Liver (tissue), 9 donors: ENCODE results near the gene ASPSCR1. TPM values are rescaled to one million over a fixed set of nuclear protein-coding genes. Genes with fewer than 3 reads are reported as not detected.

ENCODE experiments used
- DNase-seq: peaks from one replicate; pipeline ENCODE4 v3.0.0-alpha.2; 2017; ENCODE audit warnings: low spot score
- H3K27ac ChIP-seq, 2 donors: one replicate each; pipeline ENCODE4 v1.7.0; 2013; ENCODE audit warnings: inconsistent platforms in 2 of 2, low read length in 2 of 2, control low read depth in 1 of 2, low read depth in 1 of 2, mild to moderate bottlenecking in 1 of 2
- H3K27me3 ChIP-seq, 4 donors: one replicate each; pipeline versions ENCODE4 v1.6.1 to v1.7.0; 2013; ENCODE audit warnings: low read length in 3 of 4, inconsistent platforms in 1 of 4, mild to moderate bottlenecking in 1 of 4, moderate library complexity in 1 of 4; ENCODE audit not compliant: control insufficient read depth in 4 of 4, insufficient read depth in 4 of 4
- H3K36me3 ChIP-seq, 4 donors: one replicate each; pipeline versions ENCODE4 v1.6.1 to v1.7.0; 2013; ENCODE audit warnings: low read length in 3 of 4, mild to moderate bottlenecking in 3 of 4, low read depth in 1 of 4, moderate library complexity in 1 of 4; ENCODE audit not compliant: control insufficient read depth in 4 of 4, insufficient read depth in 3 of 4
- H3K4me1 ChIP-seq, 4 donors: one replicate each; pipeline versions ENCODE4 v1.6.1 to v1.7.0; 2013; ENCODE audit warnings: low read length in 3 of 4, mild to moderate bottlenecking in 3 of 4, moderate library complexity in 1 of 4; ENCODE audit not compliant: control insufficient read depth in 4 of 4, insufficient read depth in 4 of 4
- H3K4me3 ChIP-seq, 3 donors: one replicate each; pipeline versions ENCODE4 v1.6.1 to v1.7.0; 2013; ENCODE audit warnings: low read length in 3 of 3, control low read depth in 1 of 3, low read depth in 1 of 3, mild to moderate bottlenecking in 1 of 3
- H3K9ac ChIP-seq, 2 donors: one replicate each; pipeline ENCODE4 v1.7.0; 2013; ENCODE audit warnings: low read length in 2 of 2, mild to moderate bottlenecking in 2 of 2, moderate library complexity in 2 of 2, control low read depth in 1 of 2, low read depth in 1 of 2
- H3K9me3 ChIP-seq, 4 donors: one replicate each; pipeline versions ENCODE4 v1.6.1 to v1.7.0; 2013; ENCODE audit warnings: low read length in 3 of 4; ENCODE audit not compliant: control insufficient read depth in 4 of 4
- CTCF ChIP-seq: fragments of 150-350 bp; IDR thresholded peaks from 2 replicates; pipeline ENCODE4 v1.5.1; 2017; ENCODE audit warnings: improper control_type of control experiment, low read depth, low read length; ENCODE audit not compliant: missing input control
- EGR1 ChIP-seq, 2 donors: IDR thresholded peaks; 2 replicates each; pipeline ENCODE4 v1.6.1; 2016 to 2018; ENCODE audit warnings: antibody characterized with exemption in 2 of 2, low read depth in 2 of 2
- FOXA1 ChIP-seq: IDR thresholded peaks from 2 replicates; pipeline ENCODE4 v1.6.1; 2016; ENCODE audit warnings: antibody characterized with exemption
- GABPA ChIP-seq, 2 donors: IDR thresholded peaks in 1 of 2; conservative IDR thresholded peaks in 1 of 2; 2 replicates each; pipeline ENCODE4 v1.6.1; 2016; ENCODE audit warnings: antibody characterized with exemption in 2 of 2, mild to moderate bottlenecking in 1 of 2, moderate library complexity in 1 of 2
- HNF4A ChIP-seq, 2 donors: conservative IDR thresholded peaks; 2 replicates each; pipeline ENCODE4 v1.6.1; 2016; ENCODE audit warnings: antibody characterized with exemption in 2 of 2, mild to moderate bottlenecking in 2 of 2
- HNF4G ChIP-seq: IDR thresholded peaks from 2 replicates; pipeline ENCODE4 v1.6.1; 2016; ENCODE audit warnings: antibody characterized with exemption
- JUND ChIP-seq, 2 donors: IDR thresholded peaks; 2 replicates each; pipeline ENCODE4 v1.6.1; 2016; ENCODE audit warnings: antibody characterized with exemption in 2 of 2
- MAX ChIP-seq: IDR thresholded peaks from 2 replicates; pipeline ENCODE4 v1.6.1; 2016; ENCODE audit warnings: antibody characterized with exemption
- NR2F2 ChIP-seq: IDR thresholded peaks from 2 replicates; pipeline ENCODE4 v1.6.1; 2016; ENCODE audit warnings: antibody characterized with exemption
- RAD21 ChIP-seq, 2 donors: IDR thresholded peaks; 2 replicates each; pipeline ENCODE4 v1.6.1; 2016; ENCODE audit warnings: antibody characterized with exemption in 2 of 2, mild to moderate bottlenecking in 2 of 2
- SP1 ChIP-seq: IDR thresholded peaks from 2 replicates; pipeline ENCODE4 v1.6.1; 2018; ENCODE audit warnings: antibody characterized with exemption, mild to moderate bottlenecking
- ZBTB33 ChIP-seq: IDR thresholded peaks from 2 replicates; pipeline ENCODE4 v1.6.1; 2016; ENCODE audit warnings: antibody characterized with exemption
- WGBS: extraction: QIAGEN DNeasy Blood & Tissue Kit; methylation state at CpG from one replicate; pipeline ENCODE4 v1.1.7; 2013; 5-methylcytosine and 5-hydroxymethylcytosine counted together
- polyA plus RNA-seq, 2 donors: library from polyadenylated mRNA; stranded (reverse) in 1 of 2; unstranded in 1 of 2; fragments of 200-250 nt in 1 of 2; fragments of >200 nt in 1 of 2; fragmentation: Nextera tagmentation in 1 of 2; extraction: Ambion mirVana in 1 of 2; gene quantifications; one replicate each; pipeline versions ENCODE4 v1.2.1 to v1.2.3, GENCODE V29; 2013 to 2015
- total RNA-seq, 2 donors: library from RNA; depleted of rRNA; stranded (reverse); fragments of >200 nt; gene quantifications; one replicate each; pipeline ENCODE4 v1.2.3, GENCODE V29; 2014
- donor health status: healthy.
- donor health status: healthy.
- donor health status: healthy.
- donor health status: healthy.
- donor health status: healthy.

The ASPSCR1 gene
- total and polyA plus RNA-seq, 4 donors = 17.8 to 26.2 (median 20.4) TPM

- no peak for TF ChIP-seq HNF4A (conservative IDR thresholded peaks at IDR 0.05)
- TF ChIP-seq GABPA (IDR thresholded peaks at IDR 0.05 in 1 of 2, conservative IDR thresholded peaks at IDR 0.05 in 1 of 2) = no peak
- no peak for TF ChIP-seq RAD21 (IDR thresholded peaks at IDR 0.05)
- TF ChIP-seq JUND (IDR thresholded peaks at IDR 0.05) = no peak
- peak overlapping the region in 1 of 2 donors; percentile 57 for H3K9ac ChIP-seq
- H3K9me3 ChIP-seq = no peaks in the 10 kb centered on the region
- no peaks in the 10 kb centered on the region for H3K27me3 ChIP-seq
- 90% methylated on average over 17 of the region's 17 CpGs for WGBS
- H3K4me1 ChIP-seq = peaks cover 10 to 48% (median 27%) of the 10 kb centered on the region in 4 donors
- no peak overlapping the region for H3K4me3 ChIP-seq
- DNase-seq = no peak
- H3K27ac ChIP-seq = peak overlapping the region; percentile 12 to 49
- H3K36me3 ChIP-seq = no peaks in the 10 kb centered on the region
Measured at GRCh38 chr17:82041144-82041814, 63.9 kb downstream of the ASPSCR1 start.

GRCh38 chr17:82042649-82043048 lies 65.2 kb downstream of the ASPSCR1 start:
- Histone ChIP-seq H3K9me3 (no peaks in the 10 kb centered on the region), H3K36me3 (peaks cover 0 to 8% (median 1%) of the 10 kb centered on the region in 4 donors), H3K4me1 (peaks cover 8 to 53% (median 32%) of the 10 kb centered on the region in 4 donors), H3K9ac (no peak overlapping the region), H3K4me3 (no peak overlapping the region), H3K27ac (no peak overlapping the region), H3K27me3 (no peaks in the 10 kb centered on the region)
- TF ChIP-seq HNF4A (conservative IDR thresholded peaks at IDR 0.05) = no peak
- no peak for TF ChIP-seq NR2F2
- TF ChIP-seq FOXA1 = no peak
- no peak for TF ChIP-seq EGR1 (IDR thresholded peaks at IDR 0.05; ENCODE audit: low read depth in 2 of 2)
- no peak for TF ChIP-seq SP1
- no peak for TF ChIP-seq RAD21 (IDR thresholded peaks at IDR 0.05)
- DNase-seq = no peak
- WGBS = 93% methylated on average over 9 of the region's 9 CpGs

- Histone ChIP-seq H3K4me1 (peaks cover 8 to 57% (median 38%) of the 10 kb centered on the region in 4 donors), H3K27ac (no peak overlapping the region), H3K9me3 (no peaks in the 10 kb centered on the region), H3K9ac (no peak overlapping the region), H3K36me3 (peaks cover 0 to 8% (median 1%) of the 10 kb centered on the region in 4 donors), H3K4me3 (no peak overlapping the region), H3K27me3 (no peaks in the 10 kb centered on the region)
- 83% methylated on average over 16 of the region's 16 CpGs for WGBS
- TF ChIP-seq ZBTB33 = no peak
- no peak for TF ChIP-seq JUND (IDR thresholded peaks at IDR 0.05)
- no peak for TF ChIP-seq SP1
- no peak for TF ChIP-seq NR2F2
- TF ChIP-seq CTCF = no peak
- no peak for TF ChIP-seq MAX
- no peak for TF ChIP-seq HNF4G
- no peak for TF ChIP-seq HNF4A (conservative IDR thresholded peaks at IDR 0.05)
- no peak for TF ChIP-seq FOXA1
- DNase-seq = no peak
Measured at GRCh38 chr17:82043507-82043906, 66.1 kb downstream of the ASPSCR1 start.
